Measurements from ENCODE around the gene PRRX2.
A peak's percentile ranks its signal among the peaks of the same experiment; 100 is the strongest.

PRRX2 gene

GRCh38 chr9:129669946-129670345 is 4.5 kb downstream of the PRRX2 start:
- no peak for DNase-seq (ENCODE audit: low spot score in 2 of 2)
- no peaks in the 10 kb centered on the region for H3K9me3 ChIP-seq
- no peak overlapping the region for H3K4me3 ChIP-seq
- in situ Hi-C loops (cut with MboI; ENCODE audit: low sequenced_read_pairs) = no loop called here
- H3K27me3 ChIP-seq (ENCODE audit: low read depth) = no peaks in the 10 kb centered on the region
- H3K4me1 ChIP-seq = no peaks in the 10 kb centered on the region
- no peaks in the 10 kb centered on the region for H3K36me3 ChIP-seq (replicated peaks)

- DNase-seq (ENCODE audit: low spot score in 2 of 2) = no peak
- Histone ChIP-seq H3K36me3 (replicated peaks) (no peaks in the 10 kb centered on the region), H3K27me3 (ENCODE audit: low read depth) (no peaks in the 10 kb centered on the region), H3K9me3 (no peaks in the 10 kb centered on the region), H3K4me1 (no peaks in the 10 kb centered on the region), H3K4me3 (no peak overlapping the region)
- in situ Hi-C loops (cut with MboI; ENCODE audit: low sequenced_read_pairs) = no loop called here
Measured at GRCh38 chr9:129671065-129671464, 5.6 kb downstream of the PRRX2 start.

DNA sequence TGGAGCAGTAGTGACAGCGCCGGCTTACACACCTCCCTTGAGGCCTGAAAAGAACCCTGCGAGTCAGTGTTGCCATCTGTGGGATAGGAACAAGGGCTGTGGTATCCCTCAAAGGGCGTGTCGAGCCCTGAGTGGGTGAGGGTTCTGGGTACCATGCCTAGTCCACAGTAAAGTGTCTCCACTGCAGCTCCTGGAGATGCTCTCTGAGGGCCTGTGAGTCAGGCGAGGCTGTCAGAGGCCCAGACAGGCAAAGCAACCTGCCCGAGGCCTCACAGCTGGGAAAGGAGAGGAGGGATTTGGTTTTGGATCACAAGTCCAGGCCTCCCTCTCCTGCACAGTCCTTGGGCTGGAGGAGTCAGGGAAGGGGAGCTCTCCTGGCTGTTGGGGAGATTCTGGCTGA is 6.1 kb downstream of the PRRX2 start:
- in situ Hi-C loops (cut with MboI; ENCODE audit: low sequenced_read_pairs) = no loop called here
- DNase-seq (ENCODE audit: low spot score in 2 of 2) = no peak
- H3K27me3 ChIP-seq (ENCODE audit: low read depth) = no peaks in the 10 kb centered on the region

GRCh38 chr9:129672702-129673101 is 7.3 kb downstream of the PRRX2 start:
- Histone ChIP-seq H3K27me3 (ENCODE audit: low read depth) (no peaks in the 10 kb centered on the region), H3K36me3 (replicated peaks) (no peaks in the 10 kb centered on the region)

More for the DNA sequence above, 6.1 kb downstream of the PRRX2 start:
- no peak overlapping the region for H3K4me3 ChIP-seq
- H3K9me3 ChIP-seq = no peaks in the 10 kb centered on the region
- no peaks in the 10 kb centered on the region for H3K4me1 ChIP-seq
- no peaks in the 10 kb centered on the region for H3K36me3 ChIP-seq (replicated peaks)

DNA sequence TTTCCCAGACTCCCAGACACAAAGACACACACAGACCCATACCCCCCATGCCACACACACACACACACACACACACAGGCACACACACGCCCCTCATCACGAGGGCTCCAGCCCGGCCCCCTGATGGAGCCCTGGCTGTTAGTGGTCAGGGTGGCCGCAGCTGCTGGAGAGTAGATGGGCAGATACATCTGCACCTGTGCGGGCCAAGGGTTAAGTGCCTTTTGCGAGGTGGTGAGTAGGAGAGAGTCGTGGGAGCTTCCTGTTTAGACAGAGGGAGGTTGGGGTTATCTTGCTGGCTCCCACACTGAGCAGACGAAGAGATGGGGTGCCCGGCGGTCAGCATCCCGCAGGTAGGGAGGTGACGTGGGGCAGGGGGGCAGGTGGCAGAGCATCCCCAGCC is 8.2 kb downstream of the PRRX2 start:
- DNase-seq (ENCODE audit: low spot score in 2 of 2) = no peak
- no peaks in the 10 kb centered on the region for H3K9me3 ChIP-seq
- no peaks in the 10 kb centered on the region for H3K27me3 ChIP-seq (ENCODE audit: low read depth)
- in situ Hi-C loops (cut with MboI; ENCODE audit: low sequenced_read_pairs) = no loop called here
- no peaks in the 10 kb centered on the region for H3K36me3 ChIP-seq (replicated peaks)
- H3K4me1 ChIP-seq = no peaks in the 10 kb centered on the region
- no peak overlapping the region for H3K4me3 ChIP-seq

More at GRCh38 chr9:129672702-129673101, 7.3 kb downstream of the PRRX2 start:
- Histone ChIP-seq H3K4me1 (no peaks in the 10 kb centered on the region), H3K4me3 (no peak overlapping the region), H3K9me3 (no peaks in the 10 kb centered on the region)
- DNase-seq (ENCODE audit: low spot score in 2 of 2) = no peak
- in situ Hi-C loops (cut with MboI; ENCODE audit: low sequenced_read_pairs) = no loop called here

DNA sequence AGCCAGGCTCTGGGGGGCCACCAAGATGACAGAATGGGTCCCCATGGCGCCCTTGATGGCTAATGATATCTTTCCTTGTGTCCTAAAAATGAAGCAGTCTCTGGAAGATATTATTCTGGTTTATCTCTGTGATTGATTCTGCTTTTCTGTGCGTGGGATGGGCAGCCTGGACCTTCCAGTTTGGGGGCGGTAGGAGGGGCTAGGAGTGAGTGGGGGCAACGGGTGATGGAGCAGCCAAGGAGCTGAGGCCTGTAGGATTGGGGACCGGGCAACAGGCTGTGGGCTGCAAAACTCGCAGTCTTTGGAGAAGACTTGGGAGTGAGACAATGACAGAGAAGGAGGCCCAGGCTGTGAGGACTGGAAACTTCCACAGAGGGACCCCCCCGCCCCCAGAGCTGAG is 8.8 kb downstream of the PRRX2 start:
- Histone ChIP-seq H3K36me3 (replicated peaks) (no peaks in the 10 kb centered on the region), H3K4me3 (no peak overlapping the region), H3K4me1 (no peaks in the 10 kb centered on the region), H3K9me3 (no peaks in the 10 kb centered on the region), H3K27me3 (ENCODE audit: low read depth) (no peaks in the 10 kb centered on the region)
- in situ Hi-C loops (cut with MboI; ENCODE audit: low sequenced_read_pairs) = no loop called here
- no peak for DNase-seq (ENCODE audit: low spot score in 2 of 2)

- H3K4me1 ChIP-seq = no peaks in the 10 kb centered on the region
- H3K36me3 ChIP-seq (replicated peaks) = no peaks in the 10 kb centered on the region
- in situ Hi-C loops (cut with MboI; ENCODE audit: low sequenced_read_pairs) = no loop called here
- H3K9me3 ChIP-seq = no peaks in the 10 kb centered on the region
- no peak for DNase-seq (ENCODE audit: low spot score in 2 of 2)
- H3K4me3 ChIP-seq = no peak overlapping the region
- no peaks in the 10 kb centered on the region for H3K27me3 ChIP-seq (ENCODE audit: low read depth)
Measured at GRCh38 chr9:129675620-129676019, 10.2 kb downstream of the PRRX2 start.

DNA sequence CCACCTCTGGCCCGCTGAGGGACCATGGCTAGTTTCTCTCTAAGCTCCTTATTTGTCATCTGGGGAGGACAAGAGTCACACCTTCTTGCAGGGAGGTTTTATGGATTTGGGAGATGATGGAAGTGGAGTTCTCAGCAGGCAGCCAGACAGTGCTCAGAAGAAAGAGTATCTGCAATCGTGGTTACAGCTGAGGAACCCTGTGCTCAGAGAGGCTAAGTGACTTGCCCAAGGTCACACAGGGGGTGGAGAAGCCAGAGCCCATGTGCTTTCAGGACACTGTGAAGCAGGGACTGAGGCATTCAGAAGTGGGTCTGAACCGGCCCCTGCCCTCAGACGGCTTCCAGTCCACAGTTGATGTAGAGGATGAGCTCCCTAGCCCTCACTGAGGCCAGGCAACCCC is 10.8 kb downstream of the PRRX2 start:
- in situ Hi-C loops (cut with MboI; ENCODE audit: low sequenced_read_pairs) = no loop called here
- H3K4me3 ChIP-seq = no peak overlapping the region
- H3K36me3 ChIP-seq (replicated peaks) = no peaks in the 10 kb centered on the region
- no peaks in the 10 kb centered on the region for H3K4me1 ChIP-seq
- H3K9me3 ChIP-seq = no peaks in the 10 kb centered on the region
- no peak for DNase-seq (ENCODE audit: low spot score in 2 of 2)
- no peaks in the 10 kb centered on the region for H3K27me3 ChIP-seq (ENCODE audit: low read depth)

- H3K9me3 ChIP-seq = no peaks in the 10 kb centered on the region
- H3K4me3 ChIP-seq = no peak overlapping the region
- DNase-seq (ENCODE audit: low spot score in 2 of 2) = no peak
- H3K27me3 ChIP-seq (ENCODE audit: low read depth) = no peaks in the 10 kb centered on the region
- no peaks in the 10 kb centered on the region for H3K4me1 ChIP-seq
- in situ Hi-C loops (cut with MboI; ENCODE audit: low sequenced_read_pairs) = no loop called here
- no peaks in the 10 kb centered on the region for H3K36me3 ChIP-seq (replicated peaks)
Measured at GRCh38 chr9:129676975-129677374, 11.5 kb downstream of the PRRX2 start.

DNA sequence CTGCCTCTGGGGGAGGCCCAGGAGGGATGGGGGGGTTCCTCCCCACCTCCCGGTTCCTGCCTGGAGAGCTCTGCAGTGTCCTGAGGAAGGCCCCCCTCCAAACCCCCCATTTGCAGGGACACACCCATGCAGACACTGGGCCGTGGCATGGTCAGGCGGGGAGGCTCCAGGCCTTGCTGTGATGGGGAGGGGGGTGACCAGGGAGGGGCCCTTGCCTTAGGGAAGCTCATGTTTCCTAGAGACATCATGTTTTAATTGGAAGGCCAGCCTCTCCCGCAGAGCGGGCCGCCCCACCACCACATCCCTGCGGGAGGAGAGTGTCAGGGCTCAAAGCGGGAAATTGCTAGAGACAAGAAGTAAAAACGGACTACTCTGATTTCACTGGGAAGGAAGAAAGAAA is 12.0 kb downstream of the PRRX2 start:
- no peak overlapping the region for H3K4me3 ChIP-seq
- H3K9me3 ChIP-seq = no peaks in the 10 kb centered on the region
- DNase-seq (ENCODE audit: low spot score in 2 of 2) = no peak
- H3K27me3 ChIP-seq (ENCODE audit: low read depth) = no peaks in the 10 kb centered on the region
- in situ Hi-C loops (cut with MboI; ENCODE audit: low sequenced_read_pairs) = no loop called here
- H3K36me3 ChIP-seq (replicated peaks) = no peaks in the 10 kb centered on the region
- H3K4me1 ChIP-seq = no peaks in the 10 kb centered on the region

DNA sequence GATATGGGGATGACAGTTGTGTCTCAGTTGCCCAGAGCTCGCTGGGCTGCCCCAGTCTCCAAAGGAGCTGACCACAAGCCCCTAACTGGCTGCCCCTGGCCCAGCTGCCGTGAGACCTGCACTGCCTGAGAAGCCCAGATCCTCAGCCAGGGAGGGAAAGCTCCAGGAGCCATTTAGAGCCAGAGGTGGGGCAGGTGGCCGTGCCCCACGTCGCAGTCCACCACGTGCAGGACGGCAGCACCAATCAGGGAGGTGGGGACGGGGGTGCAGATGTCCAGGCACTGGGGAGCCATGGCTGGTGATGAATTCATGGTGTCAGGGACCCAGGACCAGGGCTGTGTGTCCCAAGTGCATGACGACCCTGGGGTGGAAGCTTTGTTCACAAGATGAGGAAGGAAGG is 13.4 kb downstream of the PRRX2 start:
- H3K36me3 ChIP-seq (replicated peaks) = no peaks in the 10 kb centered on the region
- no peaks in the 10 kb centered on the region for H3K9me3 ChIP-seq
- H3K27me3 ChIP-seq (ENCODE audit: low read depth) = no peaks in the 10 kb centered on the region
- H3K4me1 ChIP-seq = no peaks in the 10 kb centered on the region
- no peak overlapping the region for H3K4me3 ChIP-seq
- in situ Hi-C loops (cut with MboI; ENCODE audit: low sequenced_read_pairs) = no loop called here
- DNase-seq (ENCODE audit: low spot score in 2 of 2) = no peak

DNA sequence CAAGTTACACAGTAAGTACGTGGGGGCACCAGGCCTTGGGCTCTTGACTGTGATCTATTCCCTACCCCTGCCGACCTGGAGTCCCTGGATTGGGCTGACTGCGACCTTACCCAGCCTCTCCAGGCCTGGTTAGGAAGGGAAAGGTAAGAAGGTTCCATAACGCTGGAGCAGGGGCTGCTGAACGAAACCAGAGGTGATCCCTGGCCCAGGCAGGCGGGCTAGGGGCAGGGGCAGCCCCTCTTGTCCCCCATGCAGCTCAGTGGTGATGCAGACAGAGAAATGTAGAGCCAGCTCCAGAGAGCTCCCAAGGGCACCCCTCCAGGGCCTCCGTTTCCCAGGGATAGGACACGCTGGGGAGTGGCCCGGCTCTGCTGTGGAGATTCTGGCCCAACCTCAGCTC is 14.1 kb downstream of the PRRX2 start:
- DNase-seq (ENCODE audit: low spot score in 2 of 2) = no peak
- no peaks in the 10 kb centered on the region for H3K36me3 ChIP-seq (replicated peaks)
- H3K27me3 ChIP-seq (ENCODE audit: low read depth) = no peaks in the 10 kb centered on the region
- H3K9me3 ChIP-seq = no peaks in the 10 kb centered on the region
- in situ Hi-C loops (cut with MboI; ENCODE audit: low sequenced_read_pairs) = no loop called here
- no peaks in the 10 kb centered on the region for H3K4me1 ChIP-seq
- no peak overlapping the region for H3K4me3 ChIP-seq

DNA sequence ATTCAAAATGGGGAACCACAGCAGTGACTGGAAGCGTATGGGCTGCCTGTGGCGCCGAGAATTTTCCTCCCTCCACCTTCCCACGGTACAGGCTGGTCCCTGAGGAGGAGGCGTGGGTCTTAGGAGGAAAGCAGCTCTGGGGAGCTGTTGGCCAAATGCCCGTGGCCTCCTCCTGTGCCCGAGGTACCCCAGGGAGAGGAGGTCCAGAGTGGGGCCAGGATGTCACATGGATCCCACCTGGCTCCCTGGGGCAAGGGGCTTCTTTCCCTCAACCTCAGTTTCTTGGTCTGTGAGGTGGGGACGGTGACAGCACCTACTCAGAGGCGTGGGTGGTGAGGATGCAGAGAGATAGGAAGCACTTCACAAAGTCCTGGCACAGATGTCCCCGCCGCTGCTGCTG is 16.5 kb downstream of the PRRX2 start:
- no peaks in the 10 kb centered on the region for H3K9me3 ChIP-seq
- H3K27me3 ChIP-seq (ENCODE audit: low read depth) = no peaks in the 10 kb centered on the region
- no peaks in the 10 kb centered on the region for H3K4me1 ChIP-seq
- H3K4me3 ChIP-seq = no peak overlapping the region
- no peaks in the 10 kb centered on the region for H3K36me3 ChIP-seq (replicated peaks)
- in situ Hi-C loops (cut with MboI; ENCODE audit: low sequenced_read_pairs) = no loop called here
- DNase-seq (ENCODE audit: low spot score in 2 of 2) = no peak

DNA sequence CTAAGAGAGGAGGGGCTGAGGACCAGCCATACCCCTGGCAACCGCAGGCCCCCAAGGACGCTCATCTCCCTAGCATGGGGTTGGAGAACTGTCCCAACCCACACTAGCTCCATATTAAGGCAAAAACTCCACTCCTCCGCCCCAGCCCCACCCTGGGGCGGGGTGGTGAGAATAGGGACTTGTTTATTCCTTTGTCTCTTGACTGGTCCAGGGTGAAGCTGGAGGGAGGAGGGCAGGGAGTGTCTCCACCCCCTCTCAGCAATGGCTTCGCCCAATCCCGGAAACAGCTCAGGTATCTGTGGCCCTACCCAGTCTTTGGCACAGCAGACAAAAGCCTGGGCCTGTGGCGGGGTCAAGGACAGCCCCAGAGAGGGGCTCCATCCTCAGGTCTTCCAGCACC is 16.9 kb downstream of the PRRX2 start:
- no peaks in the 10 kb centered on the region for H3K4me1 ChIP-seq
- H3K9me3 ChIP-seq = no peaks in the 10 kb centered on the region
- H3K4me3 ChIP-seq = no peak overlapping the region
- H3K36me3 ChIP-seq (replicated peaks) = no peaks in the 10 kb centered on the region
- H3K27me3 ChIP-seq (ENCODE audit: low read depth) = no peaks in the 10 kb centered on the region
- in situ Hi-C loops (cut with MboI; ENCODE audit: low sequenced_read_pairs) = no loop called here
- peak in 1 of 2 experiments; percentile 42 for DNase-seq (ENCODE audit: low spot score in 2 of 2)

GRCh38 chr9:129685220-129685932 is 19.9 kb downstream of the PRRX2 start:
- DNase-seq (ENCODE audit: low spot score in 2 of 2) = no peak
- Histone ChIP-seq H3K36me3 (replicated peaks) (no peaks in the 10 kb centered on the region), H3K4me1 (no peaks in the 10 kb centered on the region), H3K9me3 (no peaks in the 10 kb centered on the region), H3K4me3 (no peak overlapping the region), H3K27me3 (ENCODE audit: low read depth) (no peaks in the 10 kb centered on the region)
- in situ Hi-C loops (cut with MboI; ENCODE audit: low sequenced_read_pairs) = no loop called here
